ENCODE data around the gene DHX38. TPM values are rescaled to one million over a fixed set of nuclear protein-coding genes. Genes with fewer than 3 reads are reported as not detected.
A peak's percentile ranks its signal among the peaks of the same experiment; 100 is the strongest.

DHX38 gene
- total RNA-seq, 1 donor from 2014 or later: 43.1 TPM

DNA sequence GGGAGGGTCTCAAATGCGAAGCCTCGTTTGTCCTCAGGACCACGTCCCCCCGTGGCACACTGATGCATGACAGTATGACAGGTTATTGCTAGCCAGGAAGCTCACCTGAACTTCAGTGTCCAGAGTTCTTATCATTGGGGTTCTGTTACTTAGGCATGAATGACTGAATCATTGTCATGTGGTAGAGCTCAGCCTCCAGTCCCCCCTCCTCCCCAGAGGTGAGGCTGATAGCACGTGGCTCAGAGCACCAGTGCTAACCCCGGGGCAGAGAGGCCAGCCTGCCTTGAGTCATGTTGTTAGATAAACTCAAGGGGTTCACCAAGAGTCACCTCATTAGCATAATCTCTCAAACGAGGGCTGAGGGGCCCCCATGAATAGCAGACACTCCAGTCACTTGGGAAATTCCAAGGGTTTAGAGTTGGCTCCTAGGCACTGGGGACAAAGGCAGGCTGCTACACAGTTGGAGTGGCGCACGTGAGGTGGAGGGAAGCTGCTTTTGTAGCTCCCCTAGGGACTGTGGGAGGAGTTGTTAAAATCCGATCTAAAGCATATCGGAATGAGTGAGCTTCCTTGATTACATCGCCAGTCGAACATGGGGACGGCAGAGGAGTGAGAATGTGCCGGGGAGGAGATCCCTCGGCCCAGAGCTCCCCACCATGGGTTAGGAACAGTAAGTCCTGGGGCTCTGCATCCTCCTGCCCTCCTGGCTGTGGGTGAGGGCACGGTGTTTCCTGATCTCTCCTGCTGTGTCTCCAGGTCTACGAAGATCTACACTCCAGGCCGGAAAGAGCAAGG is 18.2 kb downstream of the DHX38 start:
- DNase-seq (no peak), ATAC-seq (no peak)
- intact Hi-C loops (cut with micrococcal nuclease): no loop called here

DNA sequence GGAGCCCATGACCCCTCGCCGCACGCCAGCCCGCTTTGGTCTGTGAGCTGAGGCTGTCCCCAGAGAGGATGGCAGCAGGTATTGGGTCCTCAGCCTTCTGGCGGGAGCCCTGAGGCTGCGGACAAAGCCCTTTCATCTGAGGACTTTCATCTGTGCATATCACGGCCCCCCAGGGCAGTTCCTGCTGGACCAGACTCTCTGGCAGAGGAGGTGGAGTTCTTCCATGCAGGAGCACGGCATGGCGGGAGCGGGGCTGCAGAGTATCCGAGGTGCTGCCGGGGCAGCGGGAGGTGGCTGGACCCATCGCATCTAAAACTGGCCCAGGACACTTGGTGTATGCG is 18.8 kb downstream of the DHX38 start:
- intact Hi-C loops (cut with micrococcal nuclease): no loop called here
- DNase-seq (no peak), ATAC-seq (no peak)

DNA sequence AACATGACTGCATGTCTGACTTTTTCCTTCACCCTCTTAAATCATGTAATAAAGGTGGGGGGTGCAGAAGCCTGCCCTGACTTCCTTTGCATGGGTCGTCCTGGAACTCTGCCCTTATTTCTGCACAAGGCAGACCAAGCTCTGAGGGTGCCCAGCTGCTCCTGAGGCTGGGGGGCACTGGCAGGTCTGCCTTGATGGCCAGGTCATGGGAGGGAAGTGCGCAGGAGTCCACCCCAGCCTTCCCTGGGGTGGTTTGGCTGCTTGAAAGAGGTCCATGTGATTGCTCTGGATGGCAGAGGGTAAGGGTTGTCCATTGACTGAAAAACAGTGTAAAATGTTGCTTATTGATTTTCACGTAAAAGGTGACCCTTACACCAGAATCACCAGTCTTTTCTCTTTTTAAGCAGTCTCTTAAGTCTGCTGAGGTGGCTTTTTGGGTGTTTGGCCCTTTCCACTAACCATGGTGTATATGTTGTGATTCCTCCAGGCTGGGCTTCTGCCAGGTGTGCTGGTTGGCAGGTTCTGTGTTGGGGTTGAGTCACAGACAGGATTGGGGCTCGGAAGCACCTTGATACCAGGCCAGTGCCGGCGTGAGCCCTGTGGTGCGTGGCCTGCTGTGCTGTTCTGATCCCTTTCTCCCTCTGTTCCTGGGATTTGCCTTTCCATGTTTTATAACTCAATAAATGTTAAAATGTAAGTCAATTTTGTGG is 19.4 kb downstream of the DHX38 start:
- ATAC-seq: peak; percentile 31
- DNase-seq: no peak
- intact Hi-C loops (cut with micrococcal nuclease): no loop called here

DNA sequence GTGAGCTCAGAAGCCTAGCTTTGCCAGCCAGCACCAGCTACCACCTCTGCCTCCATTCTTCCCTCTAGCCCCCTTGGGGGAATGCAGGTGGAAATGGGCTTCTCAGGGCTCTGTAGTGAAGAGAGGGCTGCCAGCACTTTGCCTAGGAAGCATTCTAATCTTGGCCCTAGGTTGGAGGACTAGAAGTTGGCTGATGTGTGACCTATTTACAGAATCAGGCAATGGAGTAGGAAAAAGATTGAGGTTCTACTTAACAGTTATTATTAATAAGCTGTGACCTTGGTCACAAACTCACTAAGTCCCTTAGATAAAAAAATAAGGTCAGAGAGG is 19.9 kb downstream of the DHX38 start:
- ATAC-seq (peak; percentile 52), DNase-seq (no peak)
- intact Hi-C loops (cut with micrococcal nuclease): no loop called here

DNA sequence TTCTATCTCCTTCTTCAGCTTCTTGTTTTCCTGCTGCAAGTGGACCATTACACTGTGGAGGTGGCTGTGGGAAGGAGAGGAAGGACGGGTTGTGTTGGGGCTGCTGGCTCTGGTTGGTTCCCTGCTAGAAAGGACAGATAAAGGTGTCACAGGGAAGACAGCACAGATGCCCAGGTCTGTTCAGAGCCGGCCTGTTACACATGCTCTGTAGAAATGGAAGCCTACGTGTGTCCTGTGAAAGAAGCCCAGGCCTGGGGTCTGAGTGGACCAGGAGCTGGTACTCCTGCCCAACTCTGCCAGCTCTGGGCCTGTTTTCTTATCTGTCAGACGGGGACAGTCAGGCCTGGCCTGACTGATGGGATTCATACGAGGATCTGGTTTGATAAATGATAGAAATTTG is 26.4 kb downstream of the DHX38 start:
- no peak for DNase-seq
- ATAC-seq: no peak
- intact Hi-C loops (cut with micrococcal nuclease): no loop called here

DNA sequence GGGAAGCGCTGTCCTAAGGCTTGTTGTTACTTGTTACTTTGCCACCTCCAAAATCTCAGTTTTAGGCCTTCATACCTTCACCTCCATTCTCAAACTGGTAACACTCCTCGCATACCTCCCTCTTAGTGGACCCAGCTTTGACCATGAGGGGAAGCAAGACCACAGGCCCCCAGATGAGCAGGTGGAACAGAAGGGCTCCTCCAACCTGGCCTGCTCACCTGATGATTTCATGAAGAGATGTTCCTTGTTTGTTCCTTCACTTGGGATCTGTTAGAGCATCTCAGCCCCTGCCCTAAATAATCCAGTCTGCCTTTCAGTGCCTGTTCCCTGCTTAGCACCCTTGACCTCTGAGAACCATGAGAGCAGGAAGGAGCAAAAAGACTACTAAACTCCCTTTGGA is 28.7 kb downstream of the DHX38 start:
- ATAC-seq: no peak
- DNase-seq: no peak
- intact Hi-C loops (cut with micrococcal nuclease): no loop called here

DNA sequence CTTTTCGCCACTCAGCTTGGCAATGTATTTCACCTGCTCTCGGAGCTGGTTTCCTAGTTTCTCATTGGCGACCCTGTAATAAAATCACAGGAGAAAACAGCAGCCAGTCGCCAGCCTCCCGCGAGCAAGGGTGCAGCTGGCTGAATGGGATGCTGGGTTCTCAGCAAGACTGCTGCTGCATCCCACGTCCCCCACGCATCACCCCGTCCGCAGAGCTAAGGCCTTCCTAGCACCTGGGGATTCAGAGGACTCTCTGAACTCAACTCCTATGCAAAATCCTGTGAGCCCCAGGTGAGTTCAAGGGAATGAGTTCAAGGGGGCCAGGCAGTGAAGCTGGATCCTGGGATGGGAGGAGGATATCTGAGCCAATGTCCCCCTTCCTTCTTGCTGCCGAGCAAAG is 29.3 kb downstream of the DHX38 start:
- DNase-seq: no peak
- no peak for ATAC-seq
- intact Hi-C loops (cut with micrococcal nuclease): no loop called here

DNA sequence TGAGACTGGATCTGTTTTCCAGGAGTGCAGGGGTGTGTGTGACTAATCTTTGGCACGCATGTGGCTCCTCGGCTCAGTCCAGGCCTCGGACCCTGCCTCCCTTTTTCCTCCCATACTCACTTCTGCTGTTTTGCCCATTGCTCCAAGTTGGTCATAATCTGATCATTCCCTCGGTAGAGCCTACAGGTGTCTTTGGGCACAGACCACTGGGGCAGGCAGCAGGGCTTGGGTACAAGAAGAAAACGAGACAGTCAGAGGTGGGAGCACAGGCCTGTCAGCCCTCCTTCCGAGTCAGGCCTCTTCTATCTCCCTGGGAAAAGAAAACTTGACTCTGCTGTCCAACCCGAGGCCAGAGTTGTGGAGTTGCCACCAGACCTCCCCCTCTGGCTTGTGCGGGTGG is 29.8 kb downstream of the DHX38 start:
- ATAC-seq (no peak), DNase-seq (no peak)
- intact Hi-C loops (cut with micrococcal nuclease): no loop called here

DNA sequence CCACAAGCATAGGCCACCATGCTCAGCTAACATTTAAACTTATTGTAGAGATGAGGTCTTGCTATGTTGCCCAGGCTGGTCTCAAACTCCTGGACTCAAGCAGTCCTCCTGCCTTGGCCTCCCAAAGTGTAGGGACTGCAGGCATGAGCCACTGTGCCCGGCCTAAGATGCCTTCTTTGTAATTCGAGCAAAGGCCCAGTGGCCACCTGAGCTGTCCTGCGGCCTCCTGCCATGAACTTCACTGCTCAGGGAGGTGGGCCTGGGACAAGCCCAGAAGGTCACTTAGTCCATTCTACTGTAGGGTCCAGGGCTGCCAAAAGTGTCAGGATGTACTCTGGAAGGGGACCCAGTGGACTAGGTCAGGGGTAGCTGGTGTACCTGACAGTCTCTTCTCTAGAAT is 30.5 kb downstream of the DHX38 start:
- DNase-seq: no peak
- intact Hi-C loops (cut with micrococcal nuclease): no loop called here
- ATAC-seq: no peak

DNA sequence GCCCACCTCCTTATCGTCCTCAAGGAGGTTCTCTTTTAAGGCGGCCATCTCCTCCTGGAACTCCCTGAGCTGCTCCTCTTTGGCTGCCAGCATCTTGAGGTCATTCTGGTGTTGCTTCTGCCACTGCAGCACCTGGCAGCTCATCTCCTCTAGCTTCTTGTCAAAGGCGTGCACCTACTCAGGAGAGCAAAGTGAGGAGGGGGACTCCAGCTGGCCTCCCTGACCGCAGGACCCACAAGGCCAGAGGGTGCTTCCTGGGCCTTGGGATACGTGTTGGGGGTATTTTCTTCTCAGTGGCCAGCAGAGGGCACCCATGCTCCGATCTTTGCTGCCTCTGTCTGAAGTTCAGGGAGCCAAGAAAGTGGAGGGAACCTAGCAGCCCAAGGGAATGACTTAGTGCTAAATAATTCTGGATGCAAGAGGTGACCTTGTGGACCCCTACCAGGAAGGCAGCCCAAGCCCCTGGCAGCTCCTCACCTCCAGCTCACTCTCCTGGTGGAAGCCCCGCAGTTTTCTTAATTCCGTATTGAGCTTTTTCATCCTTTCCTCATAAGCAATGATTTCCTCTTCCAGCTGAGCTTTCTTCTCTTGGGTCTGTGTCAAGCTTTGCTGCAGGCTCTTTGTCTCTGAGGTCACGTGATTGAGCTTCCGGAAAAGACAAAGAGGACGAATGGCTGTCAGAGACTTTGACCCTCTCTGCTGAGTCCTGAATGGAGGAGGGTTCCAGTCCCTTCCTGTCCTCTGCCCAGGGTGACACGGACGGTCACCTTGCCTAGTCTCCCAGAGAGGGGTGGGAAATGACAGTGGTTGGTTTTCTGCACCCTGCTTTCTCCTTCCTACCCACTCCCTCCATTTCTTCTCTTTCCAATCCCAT is 31.4 kb downstream of the DHX38 start:
- DNase-seq: peak; percentile 70
- intact Hi-C loops (cut with micrococcal nuclease): no loop called here

DNA sequence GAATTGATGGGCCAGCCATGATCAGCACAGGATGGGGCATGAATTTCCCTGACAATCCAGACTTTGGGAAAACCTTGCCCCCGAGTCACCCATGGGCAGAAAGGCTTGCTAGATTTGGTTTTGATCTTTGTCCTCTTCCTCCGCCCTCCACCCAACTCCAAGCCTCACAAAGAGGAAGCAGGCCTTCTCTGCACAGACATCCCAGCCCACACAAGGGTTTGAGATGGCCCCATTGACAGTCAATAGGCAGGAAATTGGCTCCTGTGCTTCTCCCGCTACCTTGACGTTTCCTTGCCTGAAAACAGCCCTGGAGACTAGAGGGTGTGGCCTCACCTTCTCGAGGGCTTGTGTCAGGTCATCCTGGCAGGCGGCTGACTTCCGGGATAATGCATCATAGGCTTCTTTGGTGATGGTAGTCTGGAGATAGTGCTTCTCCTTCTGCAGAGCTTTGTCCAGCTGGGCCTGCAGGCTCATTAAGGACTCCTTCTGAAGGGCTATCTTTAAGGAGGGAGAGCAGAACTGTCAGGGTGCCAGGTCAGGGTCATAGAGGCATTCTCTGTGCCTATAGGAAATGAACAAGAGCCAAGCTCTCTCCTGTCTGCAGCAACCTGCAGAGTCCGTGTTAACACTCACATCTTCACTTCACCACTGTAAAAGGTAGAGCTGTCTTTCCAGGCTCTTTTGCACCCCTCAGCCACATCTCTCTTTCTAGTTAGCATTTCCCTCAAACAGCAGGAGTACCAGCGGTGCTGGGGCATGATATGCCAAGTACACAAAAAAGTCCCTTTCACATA is 32.2 kb downstream of the DHX38 start:
- DNase-seq (no peak), ATAC-seq (peak; percentile 20)
- intact Hi-C loops (cut with micrococcal nuclease): no loop called here

More for the DNA sequence above, 31.4 kb downstream of the DHX38 start:
- peak; percentile 88 for ATAC-seq

DNA sequence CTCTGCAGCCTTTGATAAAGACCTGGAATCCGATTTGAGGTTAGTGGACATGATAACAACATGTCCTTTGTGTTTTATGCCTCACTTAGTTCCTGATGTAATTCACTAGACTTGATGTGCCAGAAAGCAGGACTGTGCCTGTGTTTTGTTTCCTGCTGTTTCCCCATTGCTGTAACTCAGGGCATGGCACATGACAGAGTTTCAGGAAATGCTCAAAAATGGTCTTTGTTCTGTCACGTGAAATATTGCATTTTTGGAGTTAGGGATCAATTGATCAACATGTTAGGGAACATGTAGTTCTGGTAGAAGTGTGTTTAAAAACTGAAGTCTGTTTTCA is 32.8 kb downstream of the DHX38 start:
- no peak for DNase-seq
- intact Hi-C loops (cut with micrococcal nuclease): no loop called here
- peak; percentile 41 for ATAC-seq

DNA sequence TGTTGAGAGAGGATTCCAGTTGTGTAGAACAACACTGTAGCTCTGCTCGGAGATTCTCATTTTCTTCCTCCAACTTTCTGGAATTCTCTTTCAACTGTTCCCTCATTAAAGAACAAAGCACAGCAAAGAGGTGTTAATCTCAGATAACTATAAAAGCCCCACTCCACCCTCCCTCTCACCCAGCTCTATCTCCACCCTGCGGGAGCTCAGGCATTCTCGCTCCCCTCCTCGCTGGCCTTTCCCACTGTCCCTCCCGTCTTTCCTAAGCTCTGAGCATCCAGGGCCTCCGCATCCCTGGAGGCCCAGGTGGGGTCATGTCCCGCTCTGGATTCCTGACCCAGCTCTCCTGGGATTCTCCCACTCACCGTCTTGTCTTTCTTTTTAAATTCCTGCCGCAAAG is 35.1 kb downstream of the DHX38 start:
- ATAC-seq (no peak), DNase-seq (no peak)
- intact Hi-C loops (cut with micrococcal nuclease): no loop called here

DNA sequence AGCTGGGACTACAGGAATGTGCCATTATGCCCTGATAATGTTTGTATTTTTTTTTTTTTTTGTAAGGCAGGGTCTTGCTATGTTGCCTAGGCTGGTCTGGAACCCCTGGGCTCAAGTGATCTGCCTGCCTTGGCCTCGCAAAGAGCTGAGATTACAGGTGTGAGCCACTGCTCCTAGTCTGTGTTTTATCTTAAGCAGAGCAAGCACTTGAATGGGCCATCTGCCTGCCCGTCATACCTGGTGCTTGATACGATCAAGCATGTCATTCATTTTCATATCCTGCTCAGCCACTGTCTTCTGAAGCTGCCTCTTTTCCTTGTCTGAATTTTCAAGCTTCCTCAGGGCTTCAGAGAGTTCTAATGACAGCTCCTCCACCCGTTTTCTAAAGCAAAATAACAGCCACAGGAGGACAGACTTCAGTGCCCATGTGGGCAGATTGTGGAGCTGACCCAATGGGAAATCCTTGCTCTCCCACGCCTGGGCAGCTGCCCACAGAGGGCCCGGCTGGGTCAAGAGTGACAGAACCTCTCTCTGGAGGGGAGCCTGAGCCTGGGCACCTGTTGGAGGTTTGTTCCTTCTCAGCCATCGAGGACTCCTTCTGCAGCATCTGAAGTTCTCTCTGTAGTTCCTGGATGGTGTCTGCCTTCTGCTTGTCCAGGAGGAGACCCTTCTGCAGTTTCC is 36.5 kb downstream of the DHX38 start:
- no peak for ATAC-seq
- DNase-seq: no peak
- intact Hi-C loops (cut with micrococcal nuclease): no loop called here

DNA sequence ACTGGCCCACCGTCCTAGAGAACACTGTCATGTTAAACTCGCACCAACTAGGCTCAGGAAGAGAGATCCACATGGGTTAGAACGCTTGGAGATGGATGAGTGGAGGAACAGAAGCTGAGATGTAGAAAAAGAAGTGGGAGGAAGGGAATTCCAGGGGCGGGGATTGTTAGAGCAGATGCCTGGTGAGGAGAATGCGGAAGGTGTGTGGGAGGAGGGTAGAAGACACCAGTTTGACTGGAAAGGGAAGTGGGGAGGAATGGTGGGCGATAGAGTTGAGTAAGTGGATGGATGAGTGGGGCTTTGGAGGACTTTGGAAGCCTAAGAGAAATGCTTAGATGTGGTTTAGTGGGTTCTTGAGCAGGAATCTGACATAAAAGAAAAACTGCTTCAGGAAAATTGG is 37.4 kb downstream of the DHX38 start:
- intact Hi-C loops (cut with micrococcal nuclease): no loop called here
- ATAC-seq (no peak), DNase-seq (no peak)

DNA sequence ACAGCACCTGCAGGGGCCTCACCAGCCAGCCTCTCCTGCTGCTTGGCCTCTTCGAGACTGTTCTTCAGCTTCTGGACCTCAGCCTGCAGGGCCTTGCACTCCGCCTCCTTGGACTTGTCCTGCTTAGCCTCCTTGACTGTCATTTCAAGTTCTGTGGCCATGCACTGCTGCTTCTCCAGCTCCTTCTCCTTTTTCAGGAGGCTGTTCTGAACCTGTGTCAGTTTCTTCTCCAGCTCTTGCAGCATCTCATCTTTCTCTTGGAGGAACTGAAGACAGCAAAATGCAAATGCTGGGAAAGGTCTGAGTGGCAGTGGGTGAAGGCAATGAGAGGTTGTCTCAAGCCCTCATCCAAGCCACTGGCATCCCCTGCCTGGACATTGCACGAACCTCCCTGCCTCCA is 39.1 kb downstream of the DHX38 start:
- intact Hi-C loops (cut with micrococcal nuclease): no loop called here
- DNase-seq (no peak), ATAC-seq (no peak)

DNA sequence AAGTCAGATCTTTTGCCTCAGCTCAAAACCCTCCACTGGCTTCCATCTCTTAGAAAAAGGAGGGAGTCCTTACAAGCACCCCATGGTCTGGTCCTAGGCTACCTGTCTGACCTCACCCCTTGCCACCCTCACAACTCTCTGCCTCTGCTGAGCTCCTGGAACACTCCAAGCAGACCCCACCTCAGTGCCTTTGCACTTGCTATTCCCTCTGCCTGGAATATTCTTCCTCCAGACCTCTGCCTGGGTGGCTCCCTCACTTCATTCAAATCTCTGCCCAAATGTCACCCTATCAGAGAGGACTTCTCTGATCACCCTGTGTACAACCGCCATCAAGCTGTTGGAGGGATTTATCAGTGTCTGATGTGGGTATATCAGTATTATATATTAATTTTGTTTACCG is 40.9 kb downstream of the DHX38 start:
- intact Hi-C loops (cut with micrococcal nuclease): no loop called here
- DNase-seq (no peak), ATAC-seq (no peak)

DNA sequence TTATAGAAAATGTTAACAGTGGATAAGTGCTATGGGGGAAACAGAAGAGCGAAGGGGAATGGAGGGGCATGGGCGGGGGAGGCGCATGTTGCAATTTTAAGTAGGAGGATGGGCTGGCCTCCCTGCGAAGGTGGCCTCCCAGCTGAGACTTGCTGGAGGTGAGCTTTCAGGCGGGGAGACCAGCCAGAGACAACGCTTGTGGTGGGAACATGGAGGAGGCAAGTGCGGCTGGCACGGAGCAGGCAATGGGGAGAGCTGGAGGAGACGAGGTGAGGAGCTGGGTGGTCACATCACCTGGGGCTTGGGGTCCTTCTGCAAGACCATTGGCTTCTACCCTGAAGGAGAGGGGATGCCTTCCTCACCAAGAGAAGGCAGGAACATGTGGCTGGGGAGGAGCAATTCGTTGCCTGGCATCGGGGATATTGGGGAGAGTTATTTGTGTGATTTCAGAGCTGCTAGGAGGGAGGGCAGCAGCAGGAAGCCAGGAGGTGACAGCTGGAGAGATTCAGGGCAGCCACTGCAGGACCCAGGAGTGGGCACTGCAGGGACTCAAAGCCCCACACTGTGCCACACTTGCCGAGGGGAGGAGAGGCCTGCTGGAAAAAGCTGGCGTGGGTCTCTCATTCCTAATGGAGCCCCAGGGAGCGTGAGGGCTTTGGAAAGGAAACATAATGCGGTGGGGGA is 43.9 kb downstream of the DHX38 start:
- DNase-seq: no peak
- intact Hi-C loops (cut with micrococcal nuclease): no loop called here
- ATAC-seq: no peak
